RPMI7951 (cell line): ENCODE results near the gene ADM5. TPM values are rescaled to one million over a fixed set of nuclear protein-coding genes. Genes with fewer than 3 reads are reported as not detected.
A peak's percentile ranks its signal among the peaks of the same experiment; 100 is the strongest.

Experiments
- DNase-seq: peaks from one replicate; pipeline ENCODE4 v3.0.0-alpha.2; 2012; ENCODE audit warnings: low read depth
- total RNA-seq: library from RNA; depleted of rRNA; stranded (reverse); fragments of >200 nt; shearing (Covaris generic); gene quantifications from 2 replicates; pipeline ENCODE4 v1.2.3, GENCODE V29; 2014

ADM5 gene
- total RNA-seq, 1 experiment from 2014 or later = 0.72 TPM

DNA sequence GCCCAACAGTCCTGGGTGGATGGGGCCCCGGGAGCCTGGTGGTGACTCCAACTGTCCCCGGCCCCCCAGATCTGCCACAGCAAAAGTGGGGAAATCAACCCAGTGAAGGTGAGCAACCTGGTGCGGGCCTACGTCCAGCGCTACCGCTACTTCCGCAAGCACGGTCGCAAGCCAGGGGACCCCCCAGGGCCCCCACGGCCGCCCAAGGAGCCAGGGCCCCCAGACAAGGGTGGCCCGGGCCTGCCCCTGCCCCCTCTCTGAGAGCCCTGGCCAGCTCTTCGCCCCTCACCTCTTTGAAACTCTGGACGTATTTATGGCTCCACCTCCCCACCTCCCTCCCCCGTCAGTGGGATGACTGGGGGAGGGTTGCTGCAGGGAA, 31.3 kb upstream of the ADM5 start:
- DNase-seq = no peak

DNA sequence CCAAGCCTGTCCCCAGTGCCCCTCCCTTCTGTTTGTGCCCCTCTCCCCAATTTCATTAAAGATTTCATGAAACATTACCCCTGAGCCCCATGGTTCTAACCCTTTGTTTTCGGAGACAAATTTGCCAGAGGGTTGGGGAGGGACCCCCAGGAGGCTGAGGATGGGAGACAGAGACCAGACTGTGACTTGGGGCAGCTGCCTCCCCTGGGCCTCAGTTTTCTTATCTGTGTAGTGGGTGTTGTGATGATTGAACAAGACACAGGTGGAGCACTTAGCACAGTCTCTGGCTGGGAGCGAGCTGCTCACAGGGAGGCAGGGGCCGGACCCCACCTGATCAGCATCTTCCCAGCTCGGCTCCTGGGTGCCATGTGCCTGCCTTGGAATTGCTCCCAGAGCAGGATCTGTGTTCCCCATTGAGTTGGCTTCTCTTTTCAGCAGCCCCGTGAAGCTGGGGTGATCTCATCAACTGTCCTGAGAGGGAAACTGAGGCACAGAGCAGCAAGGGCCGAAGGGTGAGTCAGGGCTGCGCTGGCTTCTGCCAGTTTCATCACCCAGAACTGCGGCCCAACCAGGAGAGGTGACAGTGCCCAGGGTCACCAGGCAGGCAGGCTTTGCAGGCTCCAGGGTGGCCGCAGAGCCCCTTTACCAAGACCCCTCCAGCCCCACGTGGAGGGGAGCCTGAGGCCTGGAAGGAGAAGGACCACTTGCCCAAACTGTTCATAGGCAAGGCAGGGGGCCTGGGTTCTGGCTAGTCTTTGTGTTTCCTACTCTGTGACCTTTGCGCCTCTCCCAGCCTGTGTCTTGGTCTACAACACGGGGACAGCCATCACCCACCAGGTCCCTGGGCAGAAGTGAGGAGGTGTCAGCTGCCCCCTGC, 30.6 kb upstream of the ADM5 start:
- no peak for DNase-seq

DNA sequence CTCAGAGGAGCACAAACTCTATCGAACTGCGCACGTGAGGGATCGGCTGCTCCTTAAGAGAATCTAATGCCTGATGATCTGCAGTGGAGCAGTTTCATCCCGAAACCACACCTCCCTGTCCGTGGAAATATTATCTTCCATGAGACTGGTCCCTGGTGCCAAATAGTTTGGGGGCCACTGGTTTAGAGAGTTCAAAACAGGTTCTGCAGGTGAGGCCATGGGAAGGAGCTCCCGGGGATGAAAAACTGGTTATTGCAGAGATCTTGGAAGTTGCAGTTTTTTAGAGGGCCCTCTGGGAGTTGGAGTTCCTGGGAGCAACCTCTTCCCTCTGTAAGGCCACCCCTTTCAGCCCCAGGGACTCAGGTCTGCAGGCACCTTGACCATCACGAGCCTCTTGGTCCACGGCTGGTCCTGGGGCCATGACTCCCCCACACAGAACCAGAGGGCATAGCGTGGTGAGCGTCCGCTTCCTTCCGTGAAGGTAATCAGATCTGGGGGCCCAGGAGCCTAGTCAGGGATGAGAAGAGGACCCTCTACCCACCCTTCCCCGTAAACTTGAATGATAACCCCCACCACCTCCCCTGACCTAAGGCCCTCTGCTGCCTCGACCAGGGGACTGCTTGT, 28.9 kb upstream of the ADM5 start:
- no peak for DNase-seq

DNA sequence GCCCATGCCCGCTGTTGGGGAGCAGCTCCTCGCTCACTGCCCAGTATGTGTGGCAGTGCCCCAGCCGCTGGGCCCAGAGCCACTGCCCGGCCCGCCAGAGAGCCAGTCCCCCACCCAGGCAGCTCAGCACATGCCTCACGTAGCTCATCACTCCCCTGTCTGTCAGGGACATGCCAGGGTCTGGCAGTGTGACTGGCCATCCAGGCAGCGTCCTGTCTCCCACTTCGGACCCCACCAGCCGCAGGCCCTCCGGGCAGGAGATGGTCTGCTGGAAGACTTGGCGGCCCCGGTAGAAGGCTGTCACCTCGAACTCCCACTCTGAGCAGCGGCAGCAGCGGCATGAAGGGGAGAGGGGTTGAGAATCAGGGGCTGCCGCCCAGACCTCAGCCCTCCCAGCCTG, 27.4 kb upstream of the ADM5 start:
- no peak for DNase-seq

- DNase-seq = no peak
Observed at GRCh38 chr19:49663224-49663623, 26.2 kb upstream of the ADM5 start.

GRCh38 chr19:49664171-49665035, 25.0 kb upstream of the ADM5 start:
- peak; percentile 79 for DNase-seq

DNA sequence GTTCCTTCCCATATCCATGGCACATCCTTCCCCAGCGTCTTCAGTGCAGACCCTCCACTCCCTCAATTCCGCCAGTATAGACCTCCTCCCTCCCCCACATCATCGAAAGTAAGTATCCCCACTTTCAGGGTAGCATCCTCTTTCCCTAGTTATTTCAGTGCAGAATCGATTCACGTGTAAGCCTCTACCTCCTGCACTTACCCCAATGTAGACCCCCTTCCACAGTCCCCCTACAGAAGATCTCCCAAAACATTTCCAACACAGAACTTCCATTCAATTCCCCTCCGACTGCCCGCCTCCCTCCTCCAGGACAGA, 24.4 kb upstream of the ADM5 start:
- DNase-seq = no peak

DNA sequence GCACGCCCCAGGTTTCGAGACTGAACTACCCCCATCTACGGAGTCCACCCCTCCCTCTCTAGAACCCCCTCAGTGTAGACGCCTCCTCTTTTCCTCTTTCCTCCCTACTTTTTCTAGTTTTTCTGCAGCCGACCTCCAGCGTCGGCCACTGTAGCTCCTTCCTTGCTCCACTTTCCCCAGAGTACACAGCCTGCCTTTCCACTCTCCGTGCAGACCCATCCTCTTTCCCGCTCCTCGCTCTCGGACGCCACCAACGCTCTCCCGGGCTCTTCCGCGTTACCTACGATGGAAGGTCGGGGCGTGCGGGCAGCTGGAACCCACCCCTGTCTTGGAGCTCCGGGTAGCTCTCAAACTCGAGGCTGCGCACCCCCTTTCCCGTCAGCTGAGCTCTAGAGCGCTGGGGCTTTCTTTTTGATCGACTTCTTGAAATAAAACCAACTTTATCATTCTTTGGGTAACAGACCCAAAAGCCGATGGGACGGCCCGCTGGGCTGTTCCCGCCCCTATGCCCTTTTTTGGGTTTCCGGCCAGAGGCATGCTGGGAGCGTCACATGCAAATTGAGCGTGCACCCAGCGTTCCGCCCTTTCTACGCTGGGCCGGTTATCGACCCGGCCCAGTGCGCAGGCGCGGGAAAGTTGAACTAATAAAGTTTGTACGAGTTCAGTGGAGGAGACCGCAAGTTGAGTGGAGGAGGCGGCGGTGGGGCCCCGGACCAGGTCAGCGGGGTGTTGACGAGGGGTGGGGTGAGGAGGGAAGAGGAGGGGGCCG, 23.9 kb upstream of the ADM5 start, which contains the start of the genes BCL2L12 and IRF3:
Gene BCL2L12, plus strand, starts transcription at position 583 of the 769 bp plus-strand sequence. CDS start 760 bp downstream, outside the sequence.
Gene IRF3, minus strand, starts transcription at position 507 of the 769 bp plus-strand sequence. CDS start 1,019 bp downstream, outside the sequence.
- peak; percentile 95 for DNase-seq

DNA sequence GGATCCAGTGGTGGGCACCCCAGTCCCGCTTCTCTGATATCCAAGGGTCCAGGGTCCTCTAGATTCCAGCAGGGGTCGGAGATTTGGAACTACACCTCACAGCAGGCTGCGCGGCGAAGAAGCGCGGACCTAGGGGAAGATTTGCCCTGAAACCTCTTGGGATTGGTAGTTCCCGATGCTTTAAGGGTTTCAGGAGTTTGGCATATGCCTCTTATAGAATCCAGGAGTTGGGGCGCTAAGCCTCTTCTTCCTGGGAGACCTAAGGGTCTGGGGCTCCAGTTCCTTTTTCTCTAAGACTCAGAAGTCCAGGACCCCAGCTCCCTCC, 23.3 kb upstream of the ADM5 start:
- no peak for DNase-seq

GRCh38 chr19:49667473-49667872, 21.9 kb upstream of the ADM5 start:
- no peak for DNase-seq

GRCh38 chr19:49669516-49669915, 19.9 kb upstream of the ADM5 start:
- DNase-seq = no peak

DNA sequence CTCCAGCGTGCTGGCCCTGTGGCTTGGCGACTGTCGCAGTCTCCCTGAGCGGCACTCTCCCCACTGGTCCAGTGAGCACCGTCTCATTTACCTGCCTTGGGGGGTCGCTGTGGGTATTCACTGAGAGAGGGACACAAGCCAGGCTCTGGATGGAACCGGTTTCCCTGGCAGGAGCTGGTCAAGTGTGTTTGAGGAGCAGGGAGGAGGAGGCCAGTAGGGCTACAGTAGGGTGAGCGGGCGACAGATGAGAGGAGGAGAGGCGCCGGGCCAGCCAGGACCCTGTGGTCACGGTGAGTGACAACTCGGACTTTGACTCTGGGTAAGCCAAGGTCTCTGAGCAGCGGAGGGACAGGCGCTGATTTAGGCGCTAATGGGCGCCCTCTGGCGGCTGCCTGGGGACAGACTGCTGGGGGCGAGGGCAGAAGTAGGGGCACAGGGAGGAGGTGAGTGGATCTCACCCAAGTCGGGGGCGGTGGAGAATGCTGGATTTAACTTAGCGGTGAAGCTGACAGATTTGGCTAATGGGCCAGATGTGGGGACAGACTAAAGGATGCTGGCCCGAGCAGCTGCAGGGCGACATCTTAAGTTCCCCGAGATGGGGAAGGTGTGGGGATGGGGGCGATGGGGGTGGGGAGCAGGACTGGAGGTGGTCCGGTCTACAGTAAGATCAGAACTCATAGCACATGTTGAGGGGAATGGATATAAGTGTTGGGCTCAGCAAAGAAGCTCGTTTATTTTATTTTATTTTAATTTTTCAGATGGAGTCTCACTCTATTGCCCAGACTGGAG, 17.1 kb upstream of the ADM5 start:
- peak; percentile 63 for DNase-seq

DNA sequence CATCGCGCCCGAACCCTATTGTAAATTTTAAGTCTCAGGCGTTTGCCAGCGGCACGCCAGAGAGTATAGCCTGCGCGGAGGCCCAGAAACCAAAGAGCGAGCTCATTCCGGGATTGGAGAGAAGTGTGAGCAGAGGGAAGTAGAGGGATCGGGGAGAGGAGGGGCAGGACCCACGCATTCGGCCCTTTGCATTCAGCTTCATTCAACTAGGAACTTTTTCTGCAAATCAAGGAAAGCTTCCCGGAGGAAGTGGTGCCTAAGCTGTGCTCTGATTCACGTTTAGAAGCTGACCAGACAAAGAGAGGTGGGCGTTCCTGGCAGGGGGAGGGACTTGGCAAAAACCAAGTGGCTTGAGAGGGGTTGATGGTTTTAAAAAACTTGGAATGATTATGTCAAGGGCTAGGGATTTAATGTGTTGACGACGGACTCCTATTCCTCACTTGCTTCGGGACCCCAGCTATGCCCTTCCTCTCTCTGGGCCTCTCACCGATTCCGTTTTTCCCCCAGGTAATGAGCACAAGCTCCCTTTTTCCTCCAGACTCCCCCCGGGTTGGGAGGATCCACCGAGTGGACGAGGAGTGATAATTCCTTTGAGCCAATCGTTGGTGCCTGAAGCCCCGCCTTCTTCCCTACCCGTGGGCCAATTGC, 13.1 kb upstream of the ADM5 start:
- DNase-seq = peak; percentile 91

DNA sequence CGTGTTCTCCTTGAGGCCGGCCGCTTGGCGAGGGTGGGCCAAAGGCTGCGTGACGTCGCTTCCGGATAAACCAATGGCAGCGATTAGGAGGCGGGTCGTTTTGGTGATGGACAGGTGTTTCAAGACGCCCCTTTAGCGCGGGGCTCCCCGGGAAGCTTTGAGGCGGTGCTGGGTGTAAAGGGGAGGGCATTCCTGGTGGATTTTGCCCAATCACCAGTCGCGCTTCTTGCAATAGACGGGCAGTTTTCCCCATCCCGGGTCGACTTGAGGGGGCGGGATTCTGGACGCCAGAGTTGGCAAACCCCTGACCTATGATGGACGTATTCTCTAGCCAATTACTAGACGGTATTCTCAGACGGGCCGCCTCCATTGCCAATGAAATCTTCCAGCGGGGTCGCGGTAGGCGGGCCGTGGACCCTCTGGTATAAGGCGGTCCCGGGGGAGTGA, 12.6 kb upstream of the ADM5 start:
- peak; percentile 100 for DNase-seq

DNA sequence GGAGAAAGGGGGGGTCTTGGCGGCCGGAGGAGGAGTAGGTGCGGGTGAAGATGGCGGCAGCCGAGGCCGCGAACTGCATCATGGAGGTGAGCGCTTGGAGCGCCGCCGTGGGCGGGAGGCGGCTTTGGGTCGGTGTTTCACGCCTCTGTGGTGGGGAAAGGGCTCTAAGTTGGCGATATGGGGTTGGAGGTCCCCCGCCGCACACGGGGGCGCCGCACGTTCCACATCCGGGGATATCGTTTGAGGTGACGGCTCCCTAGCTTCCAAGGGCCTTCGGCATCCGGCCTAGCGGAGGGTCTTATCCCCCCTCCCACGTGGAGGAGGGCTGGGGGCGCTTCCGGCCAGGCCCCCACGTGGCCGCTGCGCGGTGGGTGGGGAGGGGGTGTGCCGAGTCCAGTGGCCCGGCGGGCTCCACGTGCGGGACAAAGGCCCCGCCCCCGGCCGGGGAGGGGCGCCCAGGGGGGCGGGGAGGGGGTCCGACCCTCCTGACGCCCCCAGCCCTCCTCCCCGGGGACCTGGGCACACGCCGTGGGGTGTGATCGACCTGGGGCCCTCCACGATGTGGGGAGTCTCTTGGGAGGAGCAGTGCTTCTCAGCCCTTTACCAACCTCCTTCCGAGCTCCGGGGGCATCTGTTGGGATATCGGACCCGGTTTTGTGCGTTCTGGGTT, 12.0 kb upstream of the ADM5 start, which contains the start of gene PRMT1:
Gene PRMT1, plus strand, starts transcription at position 41 of the 670 bp plus-strand sequence. Its CDS starts 10 bp downstream, at position 51.
- DNase-seq = peak; percentile 23

DNA sequence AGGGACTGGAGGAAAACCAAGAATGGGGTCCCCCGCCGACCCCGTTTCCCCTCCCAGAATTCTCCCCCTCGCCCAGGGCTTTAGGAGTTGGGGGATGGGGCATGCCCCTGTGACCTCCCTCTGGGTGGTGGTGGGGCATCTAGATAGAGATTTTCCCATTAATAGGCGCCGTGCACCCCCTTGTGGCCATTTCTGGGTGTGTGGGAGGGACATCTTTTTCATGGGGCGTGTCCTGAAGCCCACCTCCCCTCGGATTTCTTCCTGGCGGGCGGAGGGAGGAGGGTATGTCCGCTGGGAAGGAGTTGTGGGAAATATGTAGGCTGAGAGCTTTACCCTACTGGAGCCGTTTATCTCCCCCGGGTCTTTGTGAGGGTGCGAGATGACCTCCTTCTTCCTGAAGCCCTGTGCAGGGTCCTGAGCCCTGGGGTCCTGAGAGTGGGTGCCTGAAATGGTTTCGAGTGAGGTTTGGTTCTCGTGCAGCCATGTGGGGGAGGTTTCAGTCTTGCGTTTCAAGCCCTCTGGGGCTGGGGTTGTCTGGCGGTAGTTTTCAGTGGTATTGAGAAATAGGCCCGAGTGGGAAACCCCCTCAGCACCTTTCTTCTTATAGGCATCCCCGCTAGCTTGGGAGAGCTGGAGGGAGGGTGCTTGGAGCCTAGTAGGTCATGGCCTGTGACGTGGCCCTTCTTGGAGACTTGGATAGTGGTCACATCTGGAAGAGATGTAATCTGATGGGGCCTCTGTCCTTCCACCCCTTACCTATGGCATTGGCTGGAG, 11.3 kb upstream of the ADM5 start:
- peak; percentile 71 for DNase-seq

GRCh38 chr19:49678985-49679770, 10.2 kb upstream of the ADM5 start:
- no peak for DNase-seq
